Transverse colon (tissue), 4 donors: ENCODE measurements around the gene PTPRN2. TPM values are rescaled to one million over a fixed set of nuclear protein-coding genes. Genes with fewer than 3 reads are reported as not detected.

Experiments used
- DNase-seq: peaks from one replicate; pipeline ENCODE4 v3.0.0-alpha.2; 2019
- H3K27ac ChIP-seq, 4 donors: fragments of 200-600 bp; sonication (generic); 2 replicates each; pipeline ENCODE4 v1.5.1; 2016 to 2018; ENCODE audit warnings: inconsistent platforms in 4 of 4
- H3K27me3 ChIP-seq: fragments of 200-600 bp; sonication (generic); 2 replicates; pipeline ENCODE4 v1.5.1; 2017; ENCODE audit warnings: inconsistent platforms
- H3K36me3 ChIP-seq, 4 donors: fragments of 200-600 bp; sonication (generic); 2 replicates each; pipeline ENCODE4 v1.5.1; 2017 to 2019; ENCODE audit warnings: inconsistent platforms in 4 of 4
- H3K4me1 ChIP-seq, 4 donors: fragments of 200-600 bp; sonication (generic); 2 replicates each; pipeline ENCODE4 v1.5.1; 2017 to 2020; ENCODE audit warnings: inconsistent platforms in 4 of 4
- H3K4me3 ChIP-seq, 4 donors: fragments of 200-600 bp; sonication (generic); 1 replicate in 1 of 4; 2 replicates in 3 of 4; pipeline versions ENCODE4 v1.5.1 to v1.6.1; 2017 to 2019; ENCODE audit warnings: inconsistent platforms in 4 of 4
- H3K9me3 ChIP-seq, 2 donors: fragments of 200-600 bp; sonication (generic); 2 replicates each; pipeline ENCODE4 v1.5.1; 2017 to 2019; ENCODE audit warnings: inconsistent platforms in 2 of 2
- CTCF ChIP-seq, 5 experiments: fragments of 200-600 bp in 3 of 5; fragments of 450-650 bp in 2 of 5; sonication (generic) in 3 of 5; IDR thresholded peaks; 1 replicate in 2 of 5; 2 replicates in 3 of 5; pipeline ENCODE4 v1.5.1; 2016 to 2017; ENCODE audit warnings: antibody characterized with exemption in 5 of 5, inconsistent platforms in 3 of 5, mild to moderate bottlenecking in 2 of 5, moderate library complexity in 1 of 5
- EP300 ChIP-seq: sonication (generic); formaldehyde crosslinking; IDR thresholded peaks from one replicate; pipeline ENCODE4 v1.6.1; 2017; ENCODE audit warnings: antibody characterized with exemption, low read depth
- POLR2A ChIP-seq: fragments of 450-650 bp; IDR thresholded peaks from one replicate; pipeline ENCODE4 v1.6.1; 2016; ENCODE audit warnings: antibody characterized with exemption, mild to moderate bottlenecking, moderate library complexity
- POLR2AphosphoS5 ChIP-seq, 3 donors: sonication (generic); formaldehyde crosslinking; IDR thresholded peaks; one replicate each; pipeline ENCODE4 v1.6.1; 2016; ENCODE audit warnings: antibody characterized with exemption in 3 of 3
- WGBS, 2 donors: methylation state at CpG; one replicate each; pipeline ENCODE4 v1.1.5; 2018; ENCODE audit warnings: low coverage in 1 of 2; 5-methylcytosine and 5-hydroxymethylcytosine counted together
- in situ Hi-C, 4 donors: fragments of 200-750 bp; cut with MboI; loops; one replicate each; pipeline versions ENCODE4 v1.15.0 to v1.15.1; 2017; ENCODE audit warnings: low sequenced_read_pairs in 3 of 4, low pct_ligation_motif_present in 1 of 4, low pct_unique_long_range_greater_than_20kb in 1 of 4
- intact Hi-C: fragments of 100-400 bp; cut with DNase I; formaldehyde crosslinking; loops from one replicate; pipeline ENCODE4 v1.15.1; 2023; ENCODE audit warnings: low total_unique reads
- total RNA-seq, 4 donors: library from RNA; depleted of rRNA; stranded (reverse); fragments of >200 nt; gene quantifications; one replicate each; pipeline ENCODE4 v1.1.0, GENCODE V29; 2016

The PTPRN2 gene
- total RNA-seq, 4 donors from 2014 or later, result 15.4 to 31.1 (median 21.8) TPM

GRCh38 chr7:157664871-157665633, 922.6 kb downstream of the PTPRN2 start:
- TF ChIP-seq EP300 (no peak), POLR2AphosphoS5 (IDR thresholded peaks at IDR 0.05) (no peak), CTCF (IDR thresholded peaks at IDR 0.05) (no peak), POLR2A (no peak)
- DNase-seq, result no peak
- Histone ChIP-seq H3K4me1 (no peaks in the 10 kb centered on the region), H3K9me3 (no peaks in the 10 kb centered on the region), H3K36me3 (no peaks in the 10 kb centered on the region), H3K27ac (no peak overlapping the region), H3K4me3 (no peak overlapping the region), H3K27me3 (peaks cover 5% of the 10 kb centered on the region)
- WGBS, 2 donors, result 81 to 83% methylated on average over 11 to 21 of the region's 21 CpGs
- in situ Hi-C loops, result no loop called here
- intact Hi-C loops, result no loop called here

- TF ChIP-seq POLR2AphosphoS5 (IDR thresholded peaks at IDR 0.05), result no peak
- TF ChIP-seq POLR2A, result no peak
- H3K9me3 ChIP-seq, result no peaks in the 10 kb centered on the region
- no peak for DNase-seq
- no peak overlapping the region for H3K4me3 ChIP-seq
- intact Hi-C loops (no loop called here), in situ Hi-C loops (no loop called here)
- 93% methylated on average over 14 of the region's 14 CpGs; no CpG with 5 or more reads in 1 of the 2 donors for WGBS, 2 donors
- no peaks in the 10 kb centered on the region for H3K4me1 ChIP-seq
- H3K36me3 ChIP-seq, result no peaks in the 10 kb centered on the region
- no peak overlapping the region for H3K27ac ChIP-seq
- H3K27me3 ChIP-seq, result no peaks in the 10 kb centered on the region
These were observed 923.6 kb downstream of the PTPRN2 start for GRCh38 chr7:157664034-157664433.

- Histone ChIP-seq H3K9me3 (no peaks in the 10 kb centered on the region), H3K27me3 (no peaks in the 10 kb centered on the region), H3K36me3 (no peaks in the 10 kb centered on the region), H3K4me1 (no peaks in the 10 kb centered on the region), H3K27ac (no peak overlapping the region), H3K4me3 (no peak overlapping the region)
- 30 to 79% methylated on average over 2 to 34 of the region's 34 CpGs for WGBS, 2 donors
- TF ChIP-seq EP300 (no peak), POLR2A (no peak), CTCF (IDR thresholded peaks at IDR 0.05) (no peak), POLR2AphosphoS5 (IDR thresholded peaks at IDR 0.05) (no peak)
- intact Hi-C loops (no loop called here), in situ Hi-C loops (no loop called here)
- DNase-seq, result no peak
These were observed 924.5 kb downstream of the PTPRN2 start for GRCh38 chr7:157662981-157663716.

GRCh38 chr7:157662110-157662791, 925.4 kb downstream of the PTPRN2 start:
- WGBS, 2 donors, result 90 to 96% methylated on average over 5 to 26 of the region's 26 CpGs
- no peak for DNase-seq

More at GRCh38 chr7:157662110-157662791, 925.4 kb downstream of the PTPRN2 start:
- Histone ChIP-seq H3K27ac (no peak overlapping the region), H3K27me3 (no peaks in the 10 kb centered on the region), H3K36me3 (no peaks in the 10 kb centered on the region), H3K4me3 (no peak overlapping the region), H3K9me3 (no peaks in the 10 kb centered on the region), H3K4me1 (no peaks in the 10 kb centered on the region)
- intact Hi-C loops, result no loop called here
- TF ChIP-seq CTCF (IDR thresholded peaks at IDR 0.05) (no peak), EP300 (no peak), POLR2AphosphoS5 (IDR thresholded peaks at IDR 0.05) (no peak), POLR2A (no peak)
- in situ Hi-C loops, result no loop called here
